Tibial nerve (tissue), 4 donors: ENCODE results near the gene FBXL19.

ENCODE experiments used
- EP300 ChIP-seq, 2 donors: sonication (generic); formaldehyde crosslinking; IDR thresholded peaks; one replicate each; pipeline ENCODE4 v1.6.1; 2017; ENCODE audit warnings: antibody characterized with exemption in 2 of 2, mild to moderate bottlenecking in 1 of 2
- TF ChIP-seq, protein P1 (sequence below), 5 experiments: fragments of 200-600 bp in 3 of 5; fragments of 450-650 bp in 2 of 5; sonication (generic) in 3 of 5; IDR thresholded peaks; one replicate each; pipeline ENCODE4 v1.5.1; 2016 to 2019; ENCODE audit warnings: antibody characterized with exemption in 5 of 5, mild to moderate bottlenecking in 3 of 5, moderate library complexity in 2 of 5

GRCh38 chr16:30887927-30888326 is 35.4 kb upstream of the FBXL19 start:
- TF ChIP-seq, protein P1, sequence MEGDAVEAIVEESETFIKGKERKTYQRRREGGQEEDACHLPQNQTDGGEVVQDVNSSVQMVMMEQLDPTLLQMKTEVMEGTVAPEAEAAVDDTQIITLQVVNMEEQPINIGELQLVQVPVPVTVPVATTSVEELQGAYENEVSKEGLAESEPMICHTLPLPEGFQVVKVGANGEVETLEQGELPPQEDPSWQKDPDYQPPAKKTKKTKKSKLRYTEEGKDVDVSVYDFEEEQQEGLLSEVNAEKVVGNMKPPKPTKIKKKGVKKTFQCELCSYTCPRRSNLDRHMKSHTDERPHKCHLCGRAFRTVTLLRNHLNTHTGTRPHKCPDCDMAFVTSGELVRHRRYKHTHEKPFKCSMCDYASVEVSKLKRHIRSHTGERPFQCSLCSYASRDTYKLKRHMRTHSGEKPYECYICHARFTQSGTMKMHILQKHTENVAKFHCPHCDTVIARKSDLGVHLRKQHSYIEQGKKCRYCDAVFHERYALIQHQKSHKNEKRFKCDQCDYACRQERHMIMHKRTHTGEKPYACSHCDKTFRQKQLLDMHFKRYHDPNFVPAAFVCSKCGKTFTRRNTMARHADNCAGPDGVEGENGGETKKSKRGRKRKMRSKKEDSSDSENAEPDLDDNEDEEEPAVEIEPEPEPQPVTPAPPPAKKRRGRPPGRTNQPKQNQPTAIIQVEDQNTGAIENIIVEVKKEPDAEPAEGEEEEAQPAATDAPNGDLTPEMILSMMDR (IDR thresholded peaks at IDR 0.05), result no peak
- no peak for TF ChIP-seq EP300 (IDR thresholded peaks at IDR 0.05)
